HS-5 (cell line): ENCODE results near the gene CYSLTR1.
"Not testable (repeated sequence)": the region's sequence is repeated elsewhere in the genome, so short reads cannot be mapped to it uniquely, and the experiment has no call there.

Experiments
- DNase-seq: peaks from one replicate; pipeline ENCODE4 v3.0.0-alpha.2; 2012; ENCODE audit warnings: low read depth

CYSLTR1 gene

GRCh38 chrX:78327370-78328086 is at the start of gene CYSLTR1:
Gene CYSLTR1 (minus strand): TSS chrX:78327611. CDS start chrX:78273746, 53,865 bp downstream.
- DNase-seq: no peak

GRCh38 chrX:78377186-78377585 is 49.8 kb upstream of the CYSLTR1 start:
- DNase-seq: no peak

- peak; percentile 0 for DNase-seq
Measured at GRCh38 chrX:78375894-78376293, 48.5 kb upstream of the CYSLTR1 start.

- no peak for DNase-seq
Measured at GRCh38 chrX:78366576-78366975, 39.2 kb upstream of the CYSLTR1 start.

GRCh38 chrX:78357342-78358055 is 30.1 kb upstream of the CYSLTR1 start:
- no peak for DNase-seq

- DNase-seq: no peak
Measured at GRCh38 chrX:78333521-78333920, 6.1 kb upstream of the CYSLTR1 start.

- no peak for DNase-seq
Measured at GRCh38 chrX:78331708-78332107, 4.3 kb upstream of the CYSLTR1 start.

GRCh38 chrX:78330540-78330939 is 3.1 kb upstream of the CYSLTR1 start:
- DNase-seq: no peak

- no peak for DNase-seq
Measured at GRCh38 chrX:78330068-78330467, 2.7 kb upstream of the CYSLTR1 start.

GRCh38 chrX:78329486-78329885 is 2.1 kb upstream of the CYSLTR1 start:
- no peak for DNase-seq

GRCh38 chrX:78326401-78326800 is 1.0 kb downstream of the CYSLTR1 start:
- DNase-seq: no peak

GRCh38 chrX:78322863-78323262 is 4.5 kb downstream of the CYSLTR1 start:
- no peak for DNase-seq

GRCh38 chrX:78321809-78322208 is 5.6 kb downstream of the CYSLTR1 start:
- no peak for DNase-seq

GRCh38 chrX:78316265-78316664 is 11.1 kb downstream of the CYSLTR1 start:
- DNase-seq: no peak

- DNase-seq: no peak
Measured at GRCh38 chrX:78315745-78316144, 11.7 kb downstream of the CYSLTR1 start.

GRCh38 chrX:78314561-78314960 is 12.8 kb downstream of the CYSLTR1 start:
- no peak for DNase-seq

- DNase-seq: no peak
Measured at GRCh38 chrX:78313526-78313925, 13.9 kb downstream of the CYSLTR1 start.

GRCh38 chrX:78307665-78308064 is 19.7 kb downstream of the CYSLTR1 start:
- DNase-seq: no peak

- DNase-seq: no peak
Measured at GRCh38 chrX:78303086-78303485, 24.3 kb downstream of the CYSLTR1 start.

GRCh38 chrX:78300933-78301332 is 26.5 kb downstream of the CYSLTR1 start:
- DNase-seq: not testable (repeated sequence)

GRCh38 chrX:78283511-78283910 is 43.9 kb downstream of the CYSLTR1 start:
- DNase-seq: no peak

- DNase-seq: no peak
Measured at GRCh38 chrX:78237127-78237526, 90.3 kb downstream of the CYSLTR1 start.

GRCh38 chrX:78226047-78226446 is 101.4 kb downstream of the CYSLTR1 start:
- DNase-seq: not testable (repeated sequence)
